PC-3 (cell line): ENCODE measurements around the gene MYH9. TPM values are rescaled to one million over a fixed set of nuclear protein-coding genes. Genes with fewer than 3 reads are reported as not detected.

Experiments used
- ATAC-seq: fragments of 200-7000 bp; cut with Tn5 transposase; 2 replicates; pipeline ENCODE4 v1.9.1; 2020; ENCODE audit warnings: mild to moderate bottlenecking, moderate library complexity
- BruUV-seq: library from RNA; stranded (reverse); fragments of 400-500 nt; replicated peaks from 2 replicates; lab custom pipeline; 2021; lab: Mats Ljungman, UMichigan
- CTCF ChIA-PET: fragments of 300-600 bp; sonication (Branson Sonifier 250); formaldehyde crosslinking; loops from one replicate; lab custom pipeline; 2022; ENCODE audit warnings: antibody characterized with exemption; lab: Charles Lee
- POLR2A ChIA-PET: fragments of 300-600 bp; sonication (Branson Sonifier 250); formaldehyde crosslinking; loops from one replicate; lab custom pipeline; 2022; ENCODE audit warnings: antibody characterized with exemption; ENCODE audit not compliant: unreplicated experiment; lab: Charles Lee
- DNase-seq: peaks from one replicate; pipeline ENCODE4 v3.0.0-alpha.2; 2015
- H2AFZ ChIP-seq: fragments of 300-600 bp; sonication (generic); 2 replicates; pipeline ENCODE4 v1.6.0; 2016; ENCODE audit warnings: antibody characterized with exemption, low read length
- H3F3A ChIP-seq: fragments of 300-600 bp; sonication (generic); one replicate; pipeline ENCODE4 v1.6.0; 2017; ENCODE audit warnings: antibody characterized with exemption, low read length, control low read depth, mild to moderate bottlenecking; ENCODE audit not compliant: unreplicated experiment
- H3K27ac ChIP-seq: fragments of 300-600 bp; sonication (generic); 2 replicates; pipeline ENCODE4 v1.5.1; 2016; ENCODE audit warnings: mild to moderate bottlenecking, low read length
- H3K27me3 ChIP-seq: fragments of 300-600 bp; sonication (generic); 2 replicates; pipeline ENCODE4 v1.6.1; 2016; ENCODE audit warnings: low read length, mixed read lengths
- H3K36me3 ChIP-seq: fragments of 300-600 bp; sonication (generic); 2 replicates; pipeline ENCODE4 v1.6.1; 2016; ENCODE audit warnings: low read depth, mixed run types, low read length, mixed read lengths
- H3K4me1 ChIP-seq: fragments of 300-600 bp; sonication (generic); 2 replicates; pipeline ENCODE4 v1.5.1; 2016; ENCODE audit warnings: low read length; ENCODE audit not compliant: insufficient read depth
- H3K4me2 ChIP-seq: fragments of 300-600 bp; sonication (generic); 2 replicates; pipeline ENCODE4 v1.6.0; 2016; ENCODE audit warnings: low read length
- H3K4me3 ChIP-seq: fragments of 300-600 bp; sonication (generic); 2 replicates; pipeline ENCODE4 v1.5.1; 2016; ENCODE audit warnings: mild to moderate bottlenecking, low read length, mixed read lengths
- H3K79me2 ChIP-seq: fragments of 300-600 bp; sonication (generic); 2 replicates; pipeline ENCODE4 v1.6.1; 2017; ENCODE audit warnings: low read length, mixed read lengths
- H3K9ac ChIP-seq: fragments of 300-600 bp; sonication (generic); 2 replicates; pipeline ENCODE4 v1.6.0; 2016; ENCODE audit warnings: mild to moderate bottlenecking, low read length
- H3K9me2 ChIP-seq: fragments of 300-600 bp; sonication (generic); replicated peaks from 2 replicates; pipeline ENCODE4 v1.6.1; 2016; ENCODE audit warnings: mixed run types, low read length, mixed read lengths
- H3K9me3 ChIP-seq: fragments of 300-600 bp; sonication (generic); 2 replicates; pipeline ENCODE4 v1.6.1; 2016; ENCODE audit warnings: low read length, mixed read lengths
- H4K20me1 ChIP-seq: fragments of 300-600 bp; sonication (generic); 2 replicates; pipeline ENCODE4 v1.6.1; 2016; ENCODE audit warnings: low read length, mixed read lengths
- EZH2 ChIP-seq: fragments of 300-600 bp; sonication (generic); IDR thresholded peaks from one replicate; pipeline ENCODE4 v1.6.1; 2017; ENCODE audit warnings: antibody characterized with exemption, mild to moderate bottlenecking, low read length; ENCODE audit not compliant: unreplicated experiment
- EZH2phosphoT487 ChIP-seq: fragments of 300-600 bp; sonication (generic); IDR thresholded peaks from 2 replicates; pipeline ENCODE4 v1.6.1; 2018; ENCODE audit warnings: mild to moderate bottlenecking, antibody characterized with exemption, low read length, borderline replicate concordance
- intact Hi-C: fragments of 100-400 bp; cut with micrococcal nuclease; formaldehyde crosslinking; loops from 2 replicates; pipeline ENCODE4 v1.9.0; 2023
- total RNA-seq: library from RNA; depleted of rRNA; stranded (reverse); fragments of >200 nt; gene quantifications from 2 replicates; pipeline ENCODE4 v1.2.3, GENCODE V29; 2014
- TF ChIP-seq, protein P1 (sequence below): fragments of 300-600 bp; sonication (generic); conservative IDR thresholded peaks from 2 replicates; pipeline ENCODE4 v1.5.1; 2017; ENCODE audit warnings: antibody characterized with exemption, low read depth, mild to moderate bottlenecking, low read length

Gene MYH9
- total RNA-seq, 1 experiment from 2014 or later, result 357 TPM

DNA sequence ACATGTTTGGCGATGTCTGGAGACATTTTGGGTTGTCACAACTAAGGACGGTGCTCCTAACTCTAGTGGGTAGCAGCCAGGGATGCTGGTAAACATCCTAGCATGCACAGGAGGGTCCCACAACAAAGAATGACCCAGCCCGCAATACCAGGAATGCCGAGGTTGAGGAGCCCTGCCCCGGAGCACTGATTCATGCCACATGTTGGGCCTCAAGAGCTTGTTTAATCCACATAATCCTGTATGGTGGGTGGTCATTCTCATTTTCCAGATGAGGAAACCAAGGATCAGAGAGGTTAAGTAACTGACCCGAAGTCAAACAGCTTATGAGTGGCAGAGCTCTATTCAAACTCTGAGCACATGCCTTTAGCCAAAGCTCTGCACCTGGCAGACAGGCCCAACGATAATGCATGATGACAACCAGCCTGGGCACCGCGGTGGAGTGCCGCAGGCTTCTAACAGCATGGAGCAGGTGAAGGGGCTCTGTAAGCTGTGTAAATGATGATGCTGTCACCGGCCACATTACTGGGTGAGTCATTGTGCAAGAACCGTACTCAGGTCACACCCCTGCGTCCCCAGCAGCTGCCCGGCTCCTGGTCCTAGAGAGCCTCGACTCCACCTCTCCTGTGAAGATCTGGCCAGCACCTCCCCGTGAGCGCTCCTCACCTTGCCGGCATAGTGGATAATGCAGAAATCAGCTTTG, 76.2 kb downstream of the MYH9 start:
- H3K9ac ChIP-seq, result no peak overlapping the region

DNA sequence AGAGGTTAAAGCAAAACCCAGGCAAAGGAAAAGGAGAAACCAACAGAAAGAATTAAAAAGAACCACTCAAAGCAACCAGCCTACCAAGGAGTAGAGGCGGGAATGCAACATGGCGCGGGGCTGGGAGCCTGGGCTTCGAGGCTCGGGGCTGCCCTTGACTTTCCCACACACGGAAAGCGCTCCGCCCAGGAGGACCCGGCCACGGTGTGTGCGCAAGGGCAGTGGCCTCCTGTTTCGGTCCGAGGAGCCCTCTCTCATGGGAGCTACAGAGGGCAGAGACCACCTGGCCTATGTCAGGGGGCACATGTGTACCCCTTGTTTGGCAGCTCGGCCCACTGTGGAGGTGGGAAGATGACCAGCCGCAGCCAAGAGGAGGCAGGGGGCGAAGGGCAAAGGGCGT, 78.9 kb downstream of the MYH9 start:
- intact Hi-C loops, result no loop called here
- H4K20me1 ChIP-seq, result peaks cover 10% of the 10 kb centered on the region; the same call in 1 of the 2 replicates

More for the DNA sequence above, 76.2 kb downstream of the MYH9 start:
- TF ChIP-seq, protein P1, sequence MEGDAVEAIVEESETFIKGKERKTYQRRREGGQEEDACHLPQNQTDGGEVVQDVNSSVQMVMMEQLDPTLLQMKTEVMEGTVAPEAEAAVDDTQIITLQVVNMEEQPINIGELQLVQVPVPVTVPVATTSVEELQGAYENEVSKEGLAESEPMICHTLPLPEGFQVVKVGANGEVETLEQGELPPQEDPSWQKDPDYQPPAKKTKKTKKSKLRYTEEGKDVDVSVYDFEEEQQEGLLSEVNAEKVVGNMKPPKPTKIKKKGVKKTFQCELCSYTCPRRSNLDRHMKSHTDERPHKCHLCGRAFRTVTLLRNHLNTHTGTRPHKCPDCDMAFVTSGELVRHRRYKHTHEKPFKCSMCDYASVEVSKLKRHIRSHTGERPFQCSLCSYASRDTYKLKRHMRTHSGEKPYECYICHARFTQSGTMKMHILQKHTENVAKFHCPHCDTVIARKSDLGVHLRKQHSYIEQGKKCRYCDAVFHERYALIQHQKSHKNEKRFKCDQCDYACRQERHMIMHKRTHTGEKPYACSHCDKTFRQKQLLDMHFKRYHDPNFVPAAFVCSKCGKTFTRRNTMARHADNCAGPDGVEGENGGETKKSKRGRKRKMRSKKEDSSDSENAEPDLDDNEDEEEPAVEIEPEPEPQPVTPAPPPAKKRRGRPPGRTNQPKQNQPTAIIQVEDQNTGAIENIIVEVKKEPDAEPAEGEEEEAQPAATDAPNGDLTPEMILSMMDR, result no peak
- TF ChIP-seq EZH2phosphoT487 (no peak), EZH2 (no peak)
- 0 out of 2 replicates have a peak, but pooled peaks cover 5% of the 10 kb centered on the region for H3K79me2 ChIP-seq
- no peak overlapping the region for H3K4me3 ChIP-seq
- H3K27ac ChIP-seq, result no peak overlapping the region
- peak; percentile 48 for DNase-seq
- 0 out of 2 replicates have a peak, but pooled peaks cover 7% of the 10 kb centered on the region for H4K20me1 ChIP-seq
- 0 out of 2 replicates have a peak, but pooled peaks cover 3% of the 10 kb centered on the region for H3K4me1 ChIP-seq
- no TSS peak for BruUV-seq
- no peak overlapping the region for H3K4me2 ChIP-seq
- no peak overlapping the region for H2AFZ ChIP-seq
- H3K27me3 ChIP-seq, result no peaks in the 10 kb centered on the region
- ATAC-seq, result peak; percentile 90
- CTCF ChIA-PET, result no interaction called here
- H3K9me2 ChIP-seq, result no peaks in the 10 kb centered on the region
- H3K9me3 ChIP-seq, result no peaks in the 10 kb centered on the region
- POLR2A ChIA-PET, result no interaction called here
- peaks cover 69% of the 10 kb centered on the region for H3K36me3 ChIP-seq
- intact Hi-C loops, result no loop called here
- no peaks in the 10 kb centered on the region for H3F3A ChIP-seq

More for the DNA sequence above, 78.9 kb downstream of the MYH9 start:
- Histone ChIP-seq H3K9ac (no peak overlapping the region), H3K27me3 (no peaks in the 10 kb centered on the region), H3K9me2 (no peaks in the 10 kb centered on the region), H3K27ac (no peak overlapping the region), H2AFZ (no peak overlapping the region), H3K4me3 (no peak overlapping the region), H3K4me1 (peaks cover 16% of the 10 kb centered on the region), H3K4me2 (no peak overlapping the region), H3K79me2 (0 out of 2 replicates have a peak, but pooled peaks cover 5% of the 10 kb centered on the region), H3F3A (no peaks in the 10 kb centered on the region), H3K36me3 (peaks cover 79% of the 10 kb centered on the region), H3K9me3 (no peaks in the 10 kb centered on the region)
- ChIA-PET CTCF (no interaction called here), POLR2A (no interaction called here)
- DNase-seq, result no peak
- TF ChIP-seq, protein P1, result no peak
- TF ChIP-seq EZH2 (no peak), EZH2phosphoT487 (no peak)
- no TSS peak for BruUV-seq
- no peak for ATAC-seq
